Measurements from ENCODE around the gene TRIM42.

TRIM42 gene

DNA sequence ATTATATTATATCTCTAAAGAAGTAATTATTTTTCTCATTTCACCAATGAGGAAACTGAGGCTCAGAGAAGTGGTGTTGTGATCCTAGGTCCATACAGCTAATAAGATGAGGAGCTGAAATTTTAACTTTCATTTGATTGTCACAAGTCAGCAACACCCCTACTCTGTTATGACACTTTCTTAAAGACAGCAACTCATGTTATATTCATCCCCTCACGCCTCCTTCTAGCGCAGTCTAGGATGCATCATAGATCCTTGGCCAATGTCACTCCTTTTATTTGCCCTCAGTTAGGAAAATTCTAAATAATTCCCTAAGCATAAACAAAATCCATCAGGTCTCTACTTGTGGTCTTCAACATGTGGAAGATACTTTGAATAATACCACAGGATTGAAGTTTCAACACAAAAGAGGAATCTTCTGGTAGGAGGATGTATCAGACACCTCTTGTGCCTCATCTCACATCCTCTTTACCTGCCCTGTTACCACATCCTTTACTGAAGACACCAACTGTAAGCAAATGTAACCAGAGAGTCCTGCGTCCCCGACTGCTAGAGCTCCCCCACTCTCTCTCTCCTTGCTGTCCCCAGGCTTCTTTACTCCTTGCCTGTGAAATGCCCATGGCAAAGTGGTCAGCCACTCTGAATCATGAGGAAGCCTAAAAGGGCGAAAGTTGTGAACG is 53.7 kb downstream of the TRIM42 start:
- no peak for DNase-seq (ENCODE audit: low read depth)
- no peak overlapping the region for H3K4me3 ChIP-seq (ENCODE audit: low read length)
- TF ChIP-seq CTCF (IDR thresholded peaks at IDR 0.05; ENCODE audit: insufficient read depth, low read depth, low read length, missing control alignments) = no peak

- DNase-seq (ENCODE audit: low read depth) = no peak
- no peak for TF ChIP-seq CTCF (IDR thresholded peaks at IDR 0.05; ENCODE audit: insufficient read depth, low read depth, low read length, missing control alignments)
- no peak overlapping the region for H3K4me3 ChIP-seq (ENCODE audit: low read length)
Measured at GRCh38 chr3:140733623-140734022, 55.8 kb downstream of the TRIM42 start.

- H3K4me3 ChIP-seq (ENCODE audit: low read length) = no peak overlapping the region
- peak; percentile 58 for TF ChIP-seq CTCF (IDR thresholded peaks at IDR 0.05; ENCODE audit: insufficient read depth, low read depth, low read length, missing control alignments)
- peak; percentile 58 for DNase-seq (ENCODE audit: low read depth)
Measured at GRCh38 chr3:140736863-140737460, 59.1 kb downstream of the TRIM42 start.

GRCh38 chr3:140742116-140742515 is 64.3 kb downstream of the TRIM42 start:
- H3K4me3 ChIP-seq (ENCODE audit: low read length) = no peak overlapping the region
- no peak for DNase-seq (ENCODE audit: low read depth)
- no peak for TF ChIP-seq CTCF (IDR thresholded peaks at IDR 0.05; ENCODE audit: insufficient read depth, low read depth, low read length, missing control alignments)

GRCh38 chr3:140748171-140748570 is 70.3 kb downstream of the TRIM42 start:
- no peak for DNase-seq (ENCODE audit: low read depth)
- no peak for TF ChIP-seq CTCF (IDR thresholded peaks at IDR 0.05; ENCODE audit: insufficient read depth, low read depth, low read length, missing control alignments)
- no peak overlapping the region for H3K4me3 ChIP-seq (ENCODE audit: low read length)

DNA sequence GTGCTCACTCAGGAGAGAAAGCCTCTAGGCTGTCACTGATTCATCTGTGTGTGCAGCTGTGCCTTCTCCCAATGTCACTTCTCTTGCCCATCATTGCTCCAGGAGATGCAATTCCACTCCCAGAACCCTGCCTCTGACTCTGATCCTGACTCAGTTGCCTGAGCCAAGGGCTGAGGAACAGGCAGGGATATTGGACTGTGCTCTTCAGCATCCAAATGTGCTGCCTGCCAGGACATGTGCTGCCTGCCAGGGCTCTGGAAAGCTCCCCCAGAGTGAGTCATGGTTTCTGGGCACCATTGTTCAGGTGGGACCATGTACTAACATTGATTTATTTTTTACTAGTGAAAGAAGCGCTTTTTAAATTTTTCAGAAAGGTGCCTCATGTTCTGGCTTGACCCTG is 71.0 kb downstream of the TRIM42 start:
- peak; percentile 60 for DNase-seq (ENCODE audit: low read depth)
- no peak overlapping the region for H3K4me3 ChIP-seq (ENCODE audit: low read length)
- no peak for TF ChIP-seq CTCF (IDR thresholded peaks at IDR 0.05; ENCODE audit: insufficient read depth, low read depth, low read length, missing control alignments)

Measured in epithelial cell of esophagus (primary cell).